GM18867 (cell line): ENCODE results near the gene AGTR1.
"Not testable (repeated sequence)": the region's sequence is repeated elsewhere in the genome, so short reads cannot be mapped to it uniquely, and the experiment has no call there.

Source experiments
- ATAC-seq: cut with Tn5 transposase; IDR thresholded peaks from one replicate; pipeline ENCODE4 v1.9.1; 2021; ENCODE audit warnings: mild to moderate bottlenecking, moderate library complexity; ENCODE audit not compliant: unreplicated experiment

AGTR1 gene

GRCh38 chr3:148717885-148718561 lies 20.3 kb downstream of the AGTR1 start:
- no peak for ATAC-seq

- no peak for ATAC-seq
Observed at GRCh38 chr3:148718982-148719862, 21.5 kb downstream of the AGTR1 start.

- no peak for ATAC-seq
Observed at GRCh38 chr3:148720873-148721272, 23.2 kb downstream of the AGTR1 start.

GRCh38 chr3:148723631-148724030 lies 25.9 kb downstream of the AGTR1 start:
- ATAC-seq = peak; percentile 37

GRCh38 chr3:148727231-148727630 lies 29.5 kb downstream of the AGTR1 start:
- ATAC-seq = peak; percentile 96

GRCh38 chr3:148728753-148729152 lies 31.1 kb downstream of the AGTR1 start:
- ATAC-seq = no peak

GRCh38 chr3:148729476-148730055 lies 31.9 kb downstream of the AGTR1 start:
- no peak for ATAC-seq

- ATAC-seq = no peak
Observed at GRCh38 chr3:148730676-148731075, 33.0 kb downstream of the AGTR1 start.

- ATAC-seq = no peak
Observed at GRCh38 chr3:148735597-148735996, 37.9 kb downstream of the AGTR1 start.

GRCh38 chr3:148736086-148736485 lies 38.4 kb downstream of the AGTR1 start:
- no peak for ATAC-seq

- ATAC-seq = no peak
Observed at GRCh38 chr3:148737104-148737530, 39.4 kb downstream of the AGTR1 start.

- no peak for ATAC-seq
Observed at GRCh38 chr3:148739720-148740119, 42.0 kb downstream of the AGTR1 start.

GRCh38 chr3:148740291-148740690 lies 42.6 kb downstream of the AGTR1 start:
- no peak for ATAC-seq

GRCh38 chr3:148741219-148741618 lies 43.5 kb downstream of the AGTR1 start:
- ATAC-seq = no peak

- no peak for ATAC-seq
Observed at GRCh38 chr3:148742118-148742517, 44.4 kb downstream of the AGTR1 start.

GRCh38 chr3:148746053-148746452 lies 48.4 kb downstream of the AGTR1 start:
- no peak for ATAC-seq

GRCh38 chr3:148748283-148748682 lies 50.6 kb downstream of the AGTR1 start:
- ATAC-seq = no peak

GRCh38 chr3:148750296-148750695 lies 52.6 kb downstream of the AGTR1 start:
- no peak for ATAC-seq

- no peak for ATAC-seq
Observed at GRCh38 chr3:148751461-148751860, 53.8 kb downstream of the AGTR1 start.

GRCh38 chr3:148753385-148753784 lies 55.7 kb downstream of the AGTR1 start:
- not testable (repeated sequence) for ATAC-seq

GRCh38 chr3:148755570-148755969 lies 57.9 kb downstream of the AGTR1 start:
- ATAC-seq = no peak

- no peak for ATAC-seq
Observed at GRCh38 chr3:148756311-148756710, 58.6 kb downstream of the AGTR1 start.
